Endothelial cell of umbilical vein (primary cell): ENCODE results near the gene TMPRSS7. TPM values are rescaled to one million over a fixed set of nuclear protein-coding genes. Genes with fewer than 3 reads are reported as not detected.

Source experiments
- BruUV-seq: library from RNA; stranded (reverse); fragments of 400-500 nt; replicated peaks from 2 replicates; lab custom pipeline; 2021; lab: Mats Ljungman, UMichigan
- CTCF ChIA-PET: fragments of 300-600, 350-600 bp; sonication (Branson Sonifier 250); formaldehyde crosslinking; loops from one replicate; lab custom pipeline; 2021; ENCODE audit warnings: antibody characterized with exemption, inconsistent platforms; lab: Charles Lee
- POLR2A ChIA-PET: fragments of 300-600, 350-600 bp; sonication (Branson Sonifier 250); formaldehyde crosslinking; loops from one replicate; lab custom pipeline; 2021; ENCODE audit warnings: antibody characterized with exemption, inconsistent platforms; lab: Charles Lee
- DNase-seq: peaks from one replicate; pipeline ENCODE4 v3.0.0-alpha.2; 2011; ENCODE audit warnings: low read depth, low spot score
- FAIRE-seq: peaks from 2 replicates; lab custom pipeline; 2011; peaks lifted over from hg19 to GRCh38; lab: Jason Lieb, UNC
- H2AFZ ChIP-seq: 2 replicates; pipeline ENCODE4 v1.6.0; 2012; ENCODE audit warnings: low read depth, low read length, control low read depth, inconsistent platforms
- H3K27ac ChIP-seq: 2 replicates; pipeline ENCODE4 v1.5.1; 2011; ENCODE audit warnings: low read depth, mild to moderate bottlenecking, control low read depth, low read length, moderate library complexity; ENCODE audit not compliant: insufficient read depth
- H3K27me3 ChIP-seq, 2 experiments: 2 replicates each; pipeline versions ENCODE4 v1.6.0 to v1.6.1; 2011; ENCODE audit warnings: low read length in 2 of 2, mixed read lengths in 1 of 2; ENCODE audit not compliant: control insufficient read depth in 2 of 2, insufficient read depth in 2 of 2
- H3K36me3 ChIP-seq, 2 experiments: 2 replicates in 1 of 2; 3 replicates in 1 of 2; pipeline ENCODE4 v1.5.1; 2011; ENCODE audit warnings: low read length in 2 of 2, mild to moderate bottlenecking in 1 of 2, moderate library complexity in 1 of 2; ENCODE audit not compliant: control insufficient read depth in 2 of 2, insufficient read depth in 2 of 2; ENCODE audit errors: extremely low read depth in 1 of 2
- H3K4me1 ChIP-seq: 3 replicates; pipeline ENCODE4 v1.5.1; 2011; ENCODE audit warnings: mild to moderate bottlenecking, low read length; ENCODE audit not compliant: control insufficient read depth, insufficient read depth; ENCODE audit errors: extremely low read depth
- H3K4me2 ChIP-seq: 2 replicates; pipeline ENCODE4 v1.6.1; 2011; ENCODE audit warnings: low read length, control low read depth, mixed read lengths; ENCODE audit not compliant: insufficient read depth
- H3K4me3 ChIP-seq, 3 experiments: fragments of 200-600 bp in 1 of 3; sonication (generic), shearing (Covaris generic) in 1 of 3; replicated peaks in 1 of 3; 2 replicates each; pipeline ENCODE4 v1.5.1; 2011 to 2016; ENCODE audit warnings: control low read depth in 3 of 3, low read length in 3 of 3, mild to moderate bottlenecking in 2 of 3, inconsistent platforms in 1 of 3, low read depth in 1 of 3, moderate library complexity in 1 of 3; ENCODE audit not compliant: insufficient read depth in 1 of 3
- H3K79me2 ChIP-seq: 2 replicates; pipeline ENCODE4 v1.6.0; 2012; ENCODE audit warnings: low read length, inconsistent platforms; ENCODE audit not compliant: control insufficient read depth, insufficient read depth
- H3K9ac ChIP-seq: replicated peaks from 2 replicates; pipeline ENCODE3; 2011; ENCODE audit warnings: low read length, control low read depth; ENCODE audit not compliant: insufficient read depth; ENCODE audit errors: extremely low read depth
- H3K9me1 ChIP-seq: replicated peaks from 3 replicates; pipeline ENCODE4 v1.6.0; 2011; ENCODE audit warnings: mild to moderate bottlenecking, low read length; ENCODE audit not compliant: control insufficient read depth, insufficient read depth; ENCODE audit errors: extremely low read depth
- H3K9me3 ChIP-seq: replicated peaks from 2 replicates; pipeline ENCODE4 v1.5.1; 2012; ENCODE audit warnings: low read length, inconsistent platforms; ENCODE audit not compliant: control insufficient read depth, insufficient read depth
- H4K20me1 ChIP-seq: replicated peaks from 2 replicates; pipeline ENCODE3; 2011; ENCODE audit warnings: mild to moderate bottlenecking, low read length; ENCODE audit not compliant: control insufficient read depth, insufficient read depth; ENCODE audit errors: extremely low read depth
- EZH2 ChIP-seq: IDR thresholded peaks from 2 replicates; pipeline ENCODE4 v1.6.1; 2012; ENCODE audit warnings: borderline replicate concordance, low read depth, mild to moderate bottlenecking, moderate library complexity, low read length, inconsistent platforms; ENCODE audit not compliant: severe bottlenecking
- FOS ChIP-seq: IDR thresholded peaks from 2 replicates; pipeline ENCODE4 v1.6.1; 2011; ENCODE audit warnings: mild to moderate bottlenecking, low read length, moderate library complexity, borderline replicate concordance; ENCODE audit not compliant: insufficient read depth
- GATA2 ChIP-seq: IDR thresholded peaks from 2 replicates; pipeline ENCODE4 v1.7.0; 2011; ENCODE audit warnings: low read depth, mild to moderate bottlenecking, moderate library complexity, mixed read lengths, low read length; ENCODE audit not compliant: insufficient read length, insufficient read depth
- JUN ChIP-seq: IDR thresholded peaks from 2 replicates; pipeline ENCODE4 v1.6.1; 2011; ENCODE audit warnings: borderline replicate concordance, low read depth; ENCODE audit not compliant: insufficient read length, insufficient read depth
- MYC ChIP-seq: IDR thresholded peaks from one replicate; pipeline ENCODE4 v1.6.1; 2011; ENCODE audit warnings: mild to moderate bottlenecking, low read depth, low read length
- POLR2A ChIP-seq: IDR thresholded peaks from 2 replicates; pipeline ENCODE4 v1.6.1; 2012; ENCODE audit warnings: low read depth, mild to moderate bottlenecking, control low read depth, low read length
- POLR2AphosphoS5 ChIP-seq: IDR thresholded peaks from 2 replicates; pipeline ENCODE4 v1.6.1; 2012; ENCODE audit warnings: low read depth, mild to moderate bottlenecking, control low read depth, low read length, moderate library complexity; ENCODE audit not compliant: insufficient read depth
- dilution Hi-C: fragments of 300-500 bp; cut with MboI; formaldehyde crosslinking; loops from one replicate; pipeline ENCODE4 v1.15.0; 2019; ENCODE audit warnings: low sequenced_read_pairs; ENCODE audit not compliant: extremely low pct_ligation_motif_present
- intact Hi-C: fragments of 100-400 bp; cut with micrococcal nuclease; formaldehyde crosslinking; loops from one replicate; pipeline ENCODE4 v1.10.0; 2022
- polyA plus RNA-seq, 4 experiments: library from polyadenylated mRNA; depleted of rRNA in 3 of 4; stranded (reverse) in 3 of 4; unstranded in 1 of 4; fragments of >200 nt; gene quantifications; 2 replicates each; pipeline versions ENCODE4 v1.2.1 to v1.2.3, GENCODE V29; 2011 to 2012; ENCODE audit warnings: missing spikeins in 1 of 4
- total RNA-seq: library from RNA; stranded (reverse); gene quantifications from 2 replicates; pipeline ENCODE4 v1.2.3, GENCODE V29; 2021
- TF ChIP-seq, protein P1 (sequence below): IDR thresholded peaks from 2 replicates; pipeline ENCODE4 v1.6.1; 2011; ENCODE audit not compliant: insufficient read depth, insufficient read length
- TF ChIP-seq, protein P2 (sequence below), 2 donors: IDR thresholded peaks; 1 replicate in 1 of 2; 2 replicates in 1 of 2; pipeline ENCODE4 v1.5.1; 2011; ENCODE audit warnings: low read length in 2 of 2, mild to moderate bottlenecking in 2 of 2, moderate library complexity in 2 of 2, control low read depth in 1 of 2, inconsistent platforms in 1 of 2, low read depth in 1 of 2; ENCODE audit not compliant: insufficient read depth in 1 of 2; ENCODE audit errors: extremely low read depth in 1 of 2

The TMPRSS7 gene
- total and polyA plus RNA-seq, 2 donors (not counting 3 experiments of a cell fraction or from before 2014, with no cell fraction given), result not detected

DNA sequence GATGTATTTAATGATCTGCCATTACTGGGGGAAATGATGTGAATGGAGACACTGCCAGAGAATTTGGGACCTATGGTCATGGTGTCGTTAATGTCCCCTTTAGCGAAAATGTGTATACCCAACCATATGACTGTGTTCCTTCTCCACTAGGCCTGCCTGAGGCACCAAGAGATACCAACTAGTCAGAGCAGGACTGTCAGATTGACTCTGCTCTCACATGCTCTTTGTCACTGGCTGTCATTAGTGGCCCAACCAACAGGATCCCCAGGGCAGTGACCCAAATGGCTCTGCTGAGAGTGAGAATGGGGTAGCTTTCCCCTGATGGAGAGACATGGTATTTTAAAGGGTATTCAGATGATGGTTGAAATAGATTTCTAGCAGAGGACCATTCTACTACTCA lies 33.0 kb upstream of the TMPRSS7 start:
- CTCF ChIA-PET, result interaction anchor here (0.7 to 7.2 kb wide), 6 partner anchors 10 to 41 kb away, joined by 3 to 61 read pairs (median 4); no protein-coding TSS in a partner anchor
- peaks cover 10% of the 10 kb centered on the region for H3K4me1 ChIP-seq
- dilution Hi-C loops, result no loop called here
- no peak overlapping the region for H2AFZ ChIP-seq
- no peak overlapping the region for H3K4me2 ChIP-seq
- POLR2A ChIA-PET, result no interaction called here
- H3K27me3 ChIP-seq, result no peaks in the 10 kb centered on the region
- DNase-seq (no peak), FAIRE-seq (no peak)
- intact Hi-C loops, result no loop called here
- H3K79me2 ChIP-seq, result no peaks in the 10 kb centered on the region
- no peaks in the 10 kb centered on the region for H3K36me3 ChIP-seq
- H3K9me3 ChIP-seq, result no peaks in the 10 kb centered on the region
- no peaks in the 10 kb centered on the region for H3K9me1 ChIP-seq
- no peak overlapping the region for H3K9ac ChIP-seq
- BruUV-seq, result no TSS peak
- no peak overlapping the region for H3K27ac ChIP-seq
- H3K4me3 ChIP-seq, result no peak overlapping the region
- TF ChIP-seq GATA2 (no peak), POLR2A (no peak), FOS (no peak)
- H4K20me1 ChIP-seq, result no peaks in the 10 kb centered on the region

DNA sequence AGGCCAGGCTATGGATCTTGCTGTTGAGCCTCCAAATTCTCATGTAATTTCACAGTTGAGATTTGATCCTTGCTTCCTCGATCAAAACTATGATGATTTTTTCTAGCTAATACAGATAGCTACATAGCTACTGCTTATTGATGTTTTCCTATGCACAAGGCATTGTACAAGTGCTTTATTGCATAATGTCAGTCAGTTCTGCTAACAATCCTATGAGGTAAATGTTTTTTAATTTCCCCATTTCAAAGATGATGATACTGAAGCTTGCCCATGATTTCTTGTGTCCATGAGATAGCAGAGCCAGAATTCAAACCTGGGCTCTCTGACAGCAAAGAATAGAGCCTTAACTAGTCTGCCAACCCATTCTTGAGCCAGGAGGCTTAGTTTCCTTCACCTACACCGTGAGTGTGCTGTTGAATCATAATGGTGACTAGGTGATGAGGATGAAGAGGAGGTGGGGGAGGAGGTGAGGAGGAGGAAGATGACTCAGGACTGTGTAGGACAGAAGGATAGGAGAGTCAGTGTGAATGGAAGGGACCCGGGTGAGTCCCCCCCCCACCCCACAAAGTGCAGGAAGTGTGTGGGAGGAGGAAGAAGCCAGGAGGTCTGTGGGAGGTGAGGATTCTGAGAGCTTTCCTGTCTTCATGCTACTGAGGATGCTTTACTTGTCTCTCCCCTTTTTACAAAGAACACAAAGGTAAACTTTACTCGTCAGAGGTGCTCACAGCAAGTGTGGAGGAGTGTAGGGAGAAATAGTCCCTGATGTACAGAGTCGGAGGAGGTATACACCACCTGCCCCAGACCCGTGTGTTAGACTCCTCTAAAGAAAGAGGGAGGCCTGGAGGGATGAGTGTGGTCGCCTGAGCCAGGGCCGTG lies 32.2 kb upstream of the TMPRSS7 start:
- Histone ChIP-seq H3K9ac (no peak overlapping the region), H4K20me1 (no peaks in the 10 kb centered on the region), H3K36me3 (no peaks in the 10 kb centered on the region), H3K4me1 (peaks cover 10% of the 10 kb centered on the region), H2AFZ (no peak overlapping the region), H3K4me2 (no peak overlapping the region), H3K27ac (no peak overlapping the region), H3K9me1 (no peaks in the 10 kb centered on the region), H3K4me3 (no peak overlapping the region), H3K79me2 (no peaks in the 10 kb centered on the region), H3K27me3 (no peaks in the 10 kb centered on the region), H3K9me3 (no peaks in the 10 kb centered on the region)
- ChIA-PET POLR2A (no interaction called here), CTCF (interaction anchor here (1.2 to 7.2 kb wide), 3 partner anchors 9 to 13 kb away, joined by 4 to 61 read pairs (median 51); no protein-coding TSS in a partner anchor)
- no peak for FAIRE-seq
- dilution Hi-C loops, result no loop called here
- intact Hi-C loops, result no loop called here
- peak; percentile 80 for TF ChIP-seq FOS
- TF ChIP-seq EZH2, result no peak
- TF ChIP-seq, protein P1, sequence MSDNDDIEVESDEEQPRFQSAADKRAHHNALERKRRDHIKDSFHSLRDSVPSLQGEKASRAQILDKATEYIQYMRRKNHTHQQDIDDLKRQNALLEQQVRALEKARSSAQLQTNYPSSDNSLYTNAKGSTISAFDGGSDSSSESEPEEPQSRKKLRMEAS, result no peak
- no peak for TF ChIP-seq MYC
- TF ChIP-seq POLR2AphosphoS5, result no peak
- TF ChIP-seq, protein P2, sequence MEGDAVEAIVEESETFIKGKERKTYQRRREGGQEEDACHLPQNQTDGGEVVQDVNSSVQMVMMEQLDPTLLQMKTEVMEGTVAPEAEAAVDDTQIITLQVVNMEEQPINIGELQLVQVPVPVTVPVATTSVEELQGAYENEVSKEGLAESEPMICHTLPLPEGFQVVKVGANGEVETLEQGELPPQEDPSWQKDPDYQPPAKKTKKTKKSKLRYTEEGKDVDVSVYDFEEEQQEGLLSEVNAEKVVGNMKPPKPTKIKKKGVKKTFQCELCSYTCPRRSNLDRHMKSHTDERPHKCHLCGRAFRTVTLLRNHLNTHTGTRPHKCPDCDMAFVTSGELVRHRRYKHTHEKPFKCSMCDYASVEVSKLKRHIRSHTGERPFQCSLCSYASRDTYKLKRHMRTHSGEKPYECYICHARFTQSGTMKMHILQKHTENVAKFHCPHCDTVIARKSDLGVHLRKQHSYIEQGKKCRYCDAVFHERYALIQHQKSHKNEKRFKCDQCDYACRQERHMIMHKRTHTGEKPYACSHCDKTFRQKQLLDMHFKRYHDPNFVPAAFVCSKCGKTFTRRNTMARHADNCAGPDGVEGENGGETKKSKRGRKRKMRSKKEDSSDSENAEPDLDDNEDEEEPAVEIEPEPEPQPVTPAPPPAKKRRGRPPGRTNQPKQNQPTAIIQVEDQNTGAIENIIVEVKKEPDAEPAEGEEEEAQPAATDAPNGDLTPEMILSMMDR (IDR thresholded peaks at IDR 0.05; ENCODE audit: extremely low read depth in 1 of 2, insufficient read depth in 1 of 2, low read depth in 1 of 2, low read length in 2 of 2), result no peak
- no peak for TF ChIP-seq JUN
- no peak for TF ChIP-seq GATA2
- BruUV-seq, result no TSS peak
- peak; percentile 8 for DNase-seq
